Transverse colon (tissue), 4 donors: ENCODE measurements around the gene RGL2. TPM values are rescaled to one million over a fixed set of nuclear protein-coding genes. Genes with fewer than 3 reads are reported as not detected.

Source experiments
- DNase-seq: peaks from one replicate; pipeline ENCODE4 v3.0.0-alpha.2; 2019
- H3K27ac ChIP-seq, 4 donors: fragments of 200-600 bp; sonication (generic); 2 replicates each; pipeline ENCODE4 v1.5.1; 2016 to 2018; ENCODE audit warnings: inconsistent platforms in 4 of 4
- H3K27me3 ChIP-seq: fragments of 200-600 bp; sonication (generic); 2 replicates; pipeline ENCODE4 v1.5.1; 2017; ENCODE audit warnings: inconsistent platforms
- H3K36me3 ChIP-seq, 4 donors: fragments of 200-600 bp; sonication (generic); 2 replicates each; pipeline ENCODE4 v1.5.1; 2017 to 2019; ENCODE audit warnings: inconsistent platforms in 4 of 4
- H3K4me1 ChIP-seq, 4 donors: fragments of 200-600 bp; sonication (generic); 2 replicates each; pipeline ENCODE4 v1.5.1; 2017 to 2020; ENCODE audit warnings: inconsistent platforms in 4 of 4
- H3K4me3 ChIP-seq, 4 donors: fragments of 200-600 bp; sonication (generic); 1 replicate in 1 of 4; 2 replicates in 3 of 4; pipeline versions ENCODE4 v1.5.1 to v1.6.1; 2017 to 2019; ENCODE audit warnings: inconsistent platforms in 4 of 4
- H3K9me3 ChIP-seq, 2 donors: fragments of 200-600 bp; sonication (generic); 2 replicates each; pipeline ENCODE4 v1.5.1; 2017 to 2019; ENCODE audit warnings: inconsistent platforms in 2 of 2
- CTCF ChIP-seq, 5 experiments: fragments of 200-600 bp in 3 of 5; fragments of 450-650 bp in 2 of 5; sonication (generic) in 3 of 5; IDR thresholded peaks; 1 replicate in 2 of 5; 2 replicates in 3 of 5; pipeline ENCODE4 v1.5.1; 2016 to 2017; ENCODE audit warnings: antibody characterized with exemption in 5 of 5, inconsistent platforms in 3 of 5, mild to moderate bottlenecking in 2 of 5, moderate library complexity in 1 of 5
- EP300 ChIP-seq: sonication (generic); formaldehyde crosslinking; IDR thresholded peaks from one replicate; pipeline ENCODE4 v1.6.1; 2017; ENCODE audit warnings: antibody characterized with exemption, low read depth
- POLR2A ChIP-seq: fragments of 450-650 bp; IDR thresholded peaks from one replicate; pipeline ENCODE4 v1.6.1; 2016; ENCODE audit warnings: antibody characterized with exemption, mild to moderate bottlenecking, moderate library complexity
- POLR2AphosphoS5 ChIP-seq, 3 donors: sonication (generic); formaldehyde crosslinking; IDR thresholded peaks; one replicate each; pipeline ENCODE4 v1.6.1; 2016; ENCODE audit warnings: antibody characterized with exemption in 3 of 3
- WGBS, 2 donors: methylation state at CpG; one replicate each; pipeline ENCODE4 v1.1.5; 2018; ENCODE audit warnings: low coverage in 1 of 2; 5-methylcytosine and 5-hydroxymethylcytosine counted together
- in situ Hi-C, 4 donors: fragments of 200-750 bp; cut with MboI; loops; one replicate each; pipeline versions ENCODE4 v1.15.0 to v1.15.1; 2017; ENCODE audit warnings: low sequenced_read_pairs in 3 of 4, low pct_ligation_motif_present in 1 of 4, low pct_unique_long_range_greater_than_20kb in 1 of 4
- intact Hi-C: fragments of 100-400 bp; cut with DNase I; formaldehyde crosslinking; loops from one replicate; pipeline ENCODE4 v1.15.1; 2023; ENCODE audit warnings: low total_unique reads
- total RNA-seq, 4 donors: library from RNA; depleted of rRNA; stranded (reverse); fragments of >200 nt; gene quantifications; one replicate each; pipeline ENCODE4 v1.1.0, GENCODE V29; 2016

Gene RGL2
- total RNA-seq, 4 donors from 2014 or later, result 21.3 to 70.3 (median 25.8) TPM

DNA sequence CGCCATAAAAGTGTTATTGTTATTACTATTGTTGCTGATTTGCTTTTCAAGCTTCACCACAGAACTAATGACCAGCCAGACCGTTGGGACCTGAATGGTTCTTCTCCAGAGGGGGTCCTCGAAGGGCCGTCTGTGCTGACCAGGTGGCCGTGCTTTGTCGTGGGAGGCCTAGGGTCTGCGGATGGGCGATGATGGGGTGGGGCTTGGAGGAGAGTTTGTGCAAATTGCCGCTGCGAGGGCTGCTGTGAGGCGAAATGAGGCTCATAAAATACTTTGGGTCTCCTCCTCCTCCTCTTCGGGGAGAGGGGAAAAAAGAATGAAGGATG is 24.8 kb upstream of the RGL2 start:
- DNase-seq, result no peak
- WGBS, 2 donors, result 1% methylated on average over 12 of the region's 12 CpGs; no CpG with 5 or more reads in 1 of the 2 donors
- intact Hi-C loops, result no loop called here

GRCh38 chr6:33321227-33321626 is 22.5 kb upstream of the RGL2 start:
- no peak for DNase-seq
- in situ Hi-C loops, result no loop called here
- no peaks in the 10 kb centered on the region for H3K27me3 ChIP-seq
- intact Hi-C loops, result no loop called here
- peak overlapping the region; percentile 90 to 94 (median 92) for H3K27ac ChIP-seq
- peaks cover 0 to 24% (median 8%) of the 10 kb centered on the region in 4 donors for H3K36me3 ChIP-seq
- H3K9me3 ChIP-seq, result no peaks in the 10 kb centered on the region
- H3K4me3 ChIP-seq, result peak overlapping the region in 1 of 4 donors; percentile 93
- TF ChIP-seq POLR2AphosphoS5 (IDR thresholded peaks at IDR 0.05), result no peak
- no peak for TF ChIP-seq CTCF (IDR thresholded peaks at IDR 0.05)
- no peak for TF ChIP-seq POLR2A
- no peak for TF ChIP-seq EP300
- WGBS, 2 donors, result 72 to 77% methylated on average over 3 to 9 of the region's 9 CpGs
- H3K4me1 ChIP-seq, result peaks cover 26 to 60% (median 51%) of the 10 kb centered on the region in 4 donors

More for the DNA sequence above, 24.8 kb upstream of the RGL2 start:
- in situ Hi-C loops, result no loop called here
- peak overlapping the region; percentile 90 to 94 (median 92) for H3K27ac ChIP-seq
- H3K36me3 ChIP-seq, result peaks cover 0 to 23% (median 8%) of the 10 kb centered on the region in 4 donors
- peaks cover 24 to 46% (median 41%) of the 10 kb centered on the region in 4 donors for H3K4me1 ChIP-seq
- TF ChIP-seq POLR2AphosphoS5 (IDR thresholded peaks at IDR 0.05), result no peak
- no peak for TF ChIP-seq POLR2A
- no peak for TF ChIP-seq CTCF (IDR thresholded peaks at IDR 0.05)
- no peak for TF ChIP-seq EP300
- no peaks in the 10 kb centered on the region for H3K27me3 ChIP-seq
- no peaks in the 10 kb centered on the region for H3K9me3 ChIP-seq
- peak overlapping the region; percentile 31 to 93 (median 84) for H3K4me3 ChIP-seq

DNA sequence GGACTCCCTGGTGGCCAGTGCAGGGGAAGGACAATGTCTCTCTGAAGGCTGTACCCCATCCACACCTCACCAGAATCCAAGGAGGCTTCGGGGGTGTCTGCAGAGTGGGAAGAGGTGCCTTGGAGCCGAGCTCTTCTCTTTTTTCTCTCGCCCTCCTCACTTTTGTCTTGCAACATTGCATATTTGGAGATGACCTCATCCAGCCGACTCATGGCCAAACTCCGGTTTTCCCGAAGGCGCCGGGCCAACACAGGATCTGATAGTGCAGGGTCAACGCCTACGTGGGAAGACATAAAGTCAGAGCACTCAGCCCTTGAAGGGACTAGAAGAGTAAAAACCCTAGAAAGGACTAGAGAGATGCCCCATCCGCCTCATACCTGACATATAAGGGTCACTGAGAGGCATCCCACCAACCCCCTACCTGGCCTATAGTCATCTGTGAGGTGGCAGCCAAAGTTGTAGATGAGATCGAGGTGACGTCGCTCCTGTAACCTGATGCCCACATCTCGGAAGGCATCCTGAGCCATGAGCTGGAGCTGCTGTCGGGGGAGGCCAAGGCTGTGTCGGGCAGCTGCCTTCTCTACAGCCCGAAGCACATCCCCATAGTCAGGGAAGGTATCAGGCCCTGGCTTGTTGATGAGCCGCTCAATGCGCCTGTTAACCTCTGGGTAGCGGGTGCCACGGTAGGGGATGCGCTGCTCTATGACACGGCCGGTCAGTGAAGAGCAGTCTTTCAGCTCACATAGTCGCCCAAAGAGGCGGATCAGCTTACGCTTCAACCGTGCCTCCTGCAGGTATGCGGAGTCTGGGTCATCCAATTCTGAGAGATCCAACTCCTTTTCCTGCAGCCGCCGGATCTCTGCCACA is 21.8 kb upstream of the RGL2 start:
- H3K27me3 ChIP-seq, result no peaks in the 10 kb centered on the region
- H3K4me3 ChIP-seq, result no peak overlapping the region
- peaks cover 26 to 61% (median 52%) of the 10 kb centered on the region in 4 donors for H3K4me1 ChIP-seq
- in situ Hi-C loops, result no loop called here
- WGBS, 2 donors, result 90% methylated on average over 32 of the region's 32 CpGs; no CpG with 5 or more reads in 1 of the 2 donors
- peak overlapping the region in 3 of 4 donors; percentile 18 to 94 (median 31) for H3K27ac ChIP-seq
- H3K36me3 ChIP-seq, result peaks cover 0 to 24% (median 8%) of the 10 kb centered on the region in 4 donors
- TF ChIP-seq POLR2AphosphoS5 (IDR thresholded peaks at IDR 0.05) (no peak), CTCF (IDR thresholded peaks at IDR 0.05) (no peak), POLR2A (no peak), EP300 (no peak)
- DNase-seq, result peak; percentile 33
- intact Hi-C loops, result no loop called here
- no peaks in the 10 kb centered on the region for H3K9me3 ChIP-seq

GRCh38 chr6:33319939-33320314 is 21.2 kb upstream of the RGL2 start:
- H3K4me3 ChIP-seq, result no peak overlapping the region
- in situ Hi-C loops (no loop called here), intact Hi-C loops (loop anchor here (10.0 kb wide), 1 partner anchor 95 kb away; the partner anchor contains the start of genes CUTA and PHF1)
- WGBS, 2 donors, result 80% methylated on average over 3 of the region's 3 CpGs; no CpG with 5 or more reads in 1 of the 2 donors
- H3K4me1 ChIP-seq, result peaks cover 31 to 68% (median 58%) of the 10 kb centered on the region in 4 donors
- H3K27me3 ChIP-seq, result no peaks in the 10 kb centered on the region
- DNase-seq, result no peak
- H3K9me3 ChIP-seq, result no peaks in the 10 kb centered on the region
- H3K27ac ChIP-seq, result peak overlapping the region in 3 of 4 donors; percentile 18 to 94 (median 31)
- H3K36me3 ChIP-seq, result peaks cover 0 to 24% (median 8%) of the 10 kb centered on the region in 4 donors
- TF ChIP-seq POLR2AphosphoS5 (IDR thresholded peaks at IDR 0.05), result no peak
- no peak for TF ChIP-seq EP300
- no peak for TF ChIP-seq CTCF (IDR thresholded peaks at IDR 0.05)
- no peak for TF ChIP-seq POLR2A
